GM18870 (cell line): ENCODE results near the gene ST3GAL6.

Experiments used
- ATAC-seq: cut with Tn5 transposase; IDR thresholded peaks from one replicate; pipeline ENCODE4 v1.9.1; 2021; ENCODE audit warnings: moderate library complexity; ENCODE audit not compliant: unreplicated experiment

Gene ST3GAL6

DNA sequence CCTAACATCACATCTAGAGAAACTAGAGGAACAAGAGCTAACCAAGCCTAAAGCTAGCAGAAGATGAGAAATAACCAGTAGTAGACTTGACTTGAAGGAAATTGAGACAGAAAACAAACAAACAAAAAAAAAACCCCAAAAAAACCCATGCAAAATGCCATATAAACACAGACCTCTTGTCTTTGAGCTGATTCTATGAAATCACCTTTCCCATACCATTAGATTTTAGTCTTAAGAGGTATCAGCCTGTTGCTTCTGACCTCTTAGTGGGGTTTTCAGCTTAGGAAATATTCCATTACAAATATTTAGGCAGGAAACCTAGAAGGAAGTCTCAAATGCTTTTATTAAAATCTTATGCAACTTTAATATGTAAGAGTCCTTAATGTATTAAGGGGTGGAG is 23.9 kb upstream of the ST3GAL6 start:
- ATAC-seq: no peak

DNA sequence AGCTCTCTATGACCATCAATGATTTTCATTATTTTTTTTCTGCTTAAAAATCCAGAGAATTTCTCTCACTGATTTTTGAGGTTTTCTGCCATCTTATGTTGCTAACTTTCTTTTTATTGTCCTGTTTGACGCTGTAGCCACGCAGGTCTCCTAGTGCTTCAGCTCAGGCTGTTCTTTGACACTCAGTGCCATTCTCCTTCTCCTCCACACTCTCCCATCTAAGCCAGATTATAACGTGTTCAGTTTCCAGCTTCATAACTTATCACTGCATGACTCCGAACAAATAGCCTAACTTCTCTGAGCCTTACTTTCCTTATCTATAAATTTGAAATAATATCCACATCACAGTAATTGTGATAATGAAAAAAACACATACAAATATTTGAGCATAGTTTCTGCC is 22.8 kb upstream of the ST3GAL6 start:
- ATAC-seq: no peak

DNA sequence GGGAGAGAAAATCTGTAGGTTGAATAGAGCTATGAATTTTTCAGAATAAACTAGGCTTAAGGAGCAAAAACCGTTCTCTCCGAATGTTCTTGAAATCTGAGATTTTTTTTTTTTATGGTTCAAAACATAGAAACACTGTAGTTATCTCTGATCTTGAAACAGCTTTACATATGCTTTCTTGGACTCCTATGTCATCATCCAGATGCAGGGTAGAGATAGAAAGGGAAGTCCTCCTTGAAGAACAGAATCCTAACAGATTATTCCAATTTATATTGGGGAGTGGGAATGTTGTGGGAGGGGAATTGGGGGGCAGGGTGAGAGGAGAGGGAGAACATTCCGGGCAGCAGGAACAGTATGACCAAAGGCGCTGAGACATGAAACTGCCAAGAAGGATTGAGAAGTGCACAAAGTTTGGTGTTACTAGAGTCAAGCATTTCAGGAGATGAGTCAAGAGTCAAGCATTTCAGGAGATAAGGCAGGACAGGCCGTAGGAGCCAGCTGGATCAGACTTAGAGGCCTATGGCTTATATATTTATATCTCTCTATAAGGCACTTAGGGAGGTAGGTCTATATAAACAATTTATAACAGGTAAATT is 21.9 kb upstream of the ST3GAL6 start:
- no peak for ATAC-seq

DNA sequence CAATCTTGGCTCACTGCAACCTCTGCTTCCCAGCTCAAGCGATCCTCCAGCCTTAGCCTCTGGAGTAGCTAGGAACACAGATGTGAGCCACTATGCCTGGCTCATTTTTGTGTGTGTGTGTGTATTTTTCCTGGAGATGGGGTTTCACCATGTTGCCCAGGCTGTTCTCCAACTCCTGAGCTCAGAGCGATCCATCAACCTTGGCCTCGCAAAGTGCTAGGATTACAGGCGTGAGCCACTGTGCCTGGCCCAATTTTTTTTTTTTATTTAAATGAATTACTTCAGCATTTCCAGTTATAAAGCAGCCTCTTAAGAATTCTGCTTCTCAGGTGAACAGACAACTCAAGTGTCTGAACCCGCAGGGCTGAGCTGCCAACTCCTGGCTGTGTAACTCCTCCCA is 20.1 kb upstream of the ST3GAL6 start:
- no peak for ATAC-seq

GRCh38 chr3:98744283-98744682 is 18.9 kb upstream of the ST3GAL6 start:
- peak; percentile 48 for ATAC-seq

GRCh38 chr3:98745718-98746117 is 17.4 kb upstream of the ST3GAL6 start:
- ATAC-seq: peak; percentile 9

DNA sequence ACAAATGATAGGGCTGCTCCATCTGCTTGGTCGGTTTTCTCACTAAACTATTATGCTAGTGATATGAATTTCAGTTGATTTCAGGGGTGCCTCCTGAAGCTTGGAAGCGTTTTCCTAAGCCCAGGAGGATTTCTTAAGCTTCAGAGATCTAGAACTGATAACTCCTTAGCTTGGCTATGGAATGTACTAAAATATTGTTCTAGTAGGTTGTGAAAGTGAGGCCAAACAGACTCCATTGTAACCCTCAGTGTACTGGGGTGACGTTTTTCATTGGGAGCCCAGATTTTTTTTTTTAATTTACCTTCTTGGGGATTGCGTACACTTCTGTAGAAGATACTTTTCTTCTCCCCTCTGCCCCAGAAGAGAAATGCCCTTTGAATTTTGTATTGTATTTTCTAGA is 17.0 kb upstream of the ST3GAL6 start:
- ATAC-seq: no peak

GRCh38 chr3:98746882-98747281 is 16.3 kb upstream of the ST3GAL6 start:
- no peak for ATAC-seq

GRCh38 chr3:98750276-98750919 is 12.7 kb upstream of the ST3GAL6 start:
- no peak for ATAC-seq

- no peak for ATAC-seq
These were observed 8.7 kb upstream of the ST3GAL6 start for GRCh38 chr3:98754483-98754882.

DNA sequence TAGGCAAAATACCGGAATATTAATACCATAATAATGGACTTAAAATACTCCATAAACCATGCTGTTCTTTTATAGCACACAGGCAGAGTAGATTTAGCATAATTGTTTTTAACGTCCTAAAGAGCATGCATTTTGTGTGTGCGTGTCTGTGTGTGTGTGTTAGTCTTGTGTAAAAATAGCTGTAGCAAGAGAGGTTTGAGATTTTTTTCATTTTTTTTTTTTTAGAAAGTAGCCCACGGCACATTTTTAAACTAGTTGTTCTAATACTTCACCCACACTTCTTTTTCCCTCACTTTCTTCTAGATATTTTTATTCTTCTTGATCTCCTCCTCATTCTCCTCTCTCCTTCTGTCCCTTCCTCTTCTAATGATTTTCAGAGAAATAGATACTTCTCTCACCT is 7.5 kb upstream of the ST3GAL6 start:
- ATAC-seq: no peak

GRCh38 chr3:98759629-98760028 is 3.5 kb upstream of the ST3GAL6 start:
- ATAC-seq: no peak

DNA sequence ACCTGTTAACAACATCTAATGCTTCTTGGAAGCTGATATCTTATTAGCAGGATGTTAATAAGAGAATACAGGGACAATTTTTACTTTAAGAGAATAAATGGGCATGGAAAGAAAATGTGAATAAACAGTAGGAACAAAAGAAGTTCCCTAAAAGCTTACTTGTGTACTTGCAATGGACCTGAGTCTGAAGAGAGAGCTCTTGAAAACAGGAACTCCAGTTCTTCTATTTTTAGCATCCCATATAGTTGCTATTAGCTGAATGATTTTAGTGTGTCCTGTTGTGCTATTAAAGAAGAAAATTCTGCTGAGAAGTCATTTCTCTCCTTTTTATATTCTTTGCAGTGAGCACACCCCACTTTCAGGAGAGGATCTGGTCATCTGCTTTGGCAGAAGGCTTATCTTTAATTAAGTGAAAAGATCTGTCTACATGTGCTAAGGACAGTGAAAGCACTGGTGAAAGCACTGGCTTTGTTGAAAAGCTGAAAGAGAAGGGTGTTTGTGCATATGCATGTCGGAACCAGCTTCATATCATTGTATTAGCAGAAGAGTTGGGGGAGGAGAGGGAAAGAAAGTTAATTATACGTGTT is 1.4 kb upstream of the ST3GAL6 start:
- ATAC-seq: no peak

GRCh38 chr3:98763819-98764418 is 779 bp downstream of the ST3GAL6 start:
- no peak for ATAC-seq

GRCh38 chr3:98764472-98764884 is 1.3 kb downstream of the ST3GAL6 start:
- no peak for ATAC-seq

DNA sequence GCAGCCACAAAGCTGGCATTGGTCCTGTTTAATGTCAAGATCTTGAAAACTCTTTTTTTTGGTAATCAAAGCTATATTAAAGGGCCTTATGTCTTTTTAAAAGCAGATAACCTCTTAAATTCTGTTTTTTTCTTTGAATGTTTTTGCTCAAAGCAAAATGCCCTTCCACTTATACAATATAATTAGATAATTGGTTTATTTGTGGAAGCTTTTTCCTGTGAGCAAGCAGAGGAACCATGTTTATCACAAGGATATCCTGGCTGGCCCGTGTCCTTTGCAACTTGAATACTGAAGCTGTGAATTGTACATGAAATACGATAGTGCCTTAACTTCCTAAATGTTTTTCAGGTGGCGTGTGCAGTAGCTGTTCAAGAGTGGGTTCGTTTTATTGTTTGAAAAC is 2.6 kb downstream of the ST3GAL6 start:
- ATAC-seq: no peak

DNA sequence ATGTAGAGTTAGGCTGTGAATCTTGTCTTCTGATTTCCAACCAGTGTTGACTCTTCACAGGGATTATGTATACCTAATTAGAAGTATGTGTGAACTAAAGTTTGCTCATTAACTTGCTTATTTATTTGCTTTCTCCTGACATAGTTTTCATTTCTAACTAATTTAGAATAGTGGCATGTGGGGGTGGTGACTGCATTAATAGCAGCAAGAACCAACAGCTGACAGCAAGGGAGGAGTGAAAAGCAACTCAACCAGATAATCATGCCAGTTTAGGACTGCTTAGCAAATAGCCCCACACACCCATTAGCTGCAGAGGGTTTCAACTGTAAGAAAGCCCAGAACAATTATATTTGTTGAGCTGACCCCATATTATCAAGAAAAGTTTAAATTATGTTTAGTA is 3.8 kb downstream of the ST3GAL6 start:
- ATAC-seq: no peak

DNA sequence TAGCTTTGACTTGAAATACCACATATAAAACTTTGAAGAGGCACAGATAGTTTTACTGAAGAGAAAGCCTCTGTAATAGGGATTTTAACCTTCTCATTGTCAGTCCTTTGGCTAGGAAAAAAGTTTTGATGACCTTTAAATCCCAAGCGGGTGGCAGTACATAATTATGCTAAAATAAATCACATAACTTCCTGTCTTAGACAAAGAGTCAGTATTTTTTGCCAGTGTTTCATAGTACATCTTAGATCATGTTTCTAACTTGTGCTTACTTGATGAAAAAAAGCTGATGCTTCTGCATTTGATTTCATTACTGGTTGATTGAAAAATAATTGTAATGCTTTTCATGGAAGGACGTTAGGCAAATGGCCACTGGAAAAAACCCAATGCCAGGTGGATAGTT is 5.8 kb downstream of the ST3GAL6 start:
- ATAC-seq: no peak

DNA sequence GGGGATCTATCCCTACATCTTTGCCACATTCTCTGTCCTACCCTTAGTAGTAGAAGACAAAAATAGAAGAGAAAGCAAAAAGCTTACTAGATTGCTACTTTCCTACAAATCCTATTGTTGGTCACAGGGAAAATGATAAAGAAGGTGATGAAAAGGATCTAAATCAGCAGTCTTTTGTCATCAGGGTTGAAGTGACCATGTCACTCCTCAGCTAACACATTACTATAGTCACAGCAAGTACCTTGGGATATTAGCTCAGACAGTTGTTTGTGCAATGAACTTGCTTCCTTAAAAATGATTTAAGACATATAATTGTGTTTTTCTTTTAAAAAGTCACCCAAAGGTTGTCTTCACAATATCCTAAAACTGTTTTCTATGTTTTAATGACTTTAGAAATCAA is 6.3 kb downstream of the ST3GAL6 start:
- ATAC-seq: no peak

- ATAC-seq: no peak
These were observed 7.3 kb downstream of the ST3GAL6 start for GRCh38 chr3:98770261-98771039.

- ATAC-seq: no peak
These were observed 8.9 kb downstream of the ST3GAL6 start for GRCh38 chr3:98772022-98772421.
